ENCODE results near the gene BPNT1.

GRCh38 chr1:220123066-220123465, 33.5 kb upstream of the BPNT1 start:
- TF ChIP-seq CTCF (IDR thresholded peaks at IDR 0.05) (no peak), POLR2A (IDR thresholded peaks at IDR 0.05) (no peak)
